Vagina (tissue), 2 donors: Measurements from ENCODE around the gene MAPK9. TPM values are rescaled to one million over a fixed set of nuclear protein-coding genes. Genes with fewer than 3 reads are reported as not detected.

Experiments used
- DNase-seq, 2 donors: peaks; one replicate each; pipeline ENCODE4 v3.0.0-alpha.2; 2017; ENCODE audit errors: extremely low spot score in 2 of 2
- H3K27ac ChIP-seq: fragments of 200-600 bp; sonication (generic); one replicate; pipeline ENCODE4 v1.5.1; 2019
- H3K27me3 ChIP-seq: fragments of 200-600 bp; sonication (generic); one replicate; pipeline ENCODE4 v1.5.1; 2019
- H3K36me3 ChIP-seq, 2 donors: fragments of 200-600 bp; sonication (generic); one replicate each; pipeline ENCODE4 v1.5.1; 2017 to 2019
- H3K4me1 ChIP-seq: fragments of 200-600 bp; sonication (generic); one replicate; pipeline ENCODE4 v1.5.1; 2019
- H3K4me3 ChIP-seq, 2 donors: fragments of 200-600 bp; sonication (generic); 1 replicate in 1 of 2; 2 replicates in 1 of 2; pipeline ENCODE4 v1.5.1; 2016 to 2019
- H3K9me3 ChIP-seq: fragments of 200-600 bp; sonication (generic); one replicate; pipeline ENCODE4 v1.5.1; 2019
- POLR2A ChIP-seq, 2 donors: fragments of 450-650 bp; IDR thresholded peaks; one replicate each; pipeline ENCODE4 v1.6.1; 2017; ENCODE audit warnings: antibody characterized with exemption in 2 of 2, mild to moderate bottlenecking in 2 of 2, moderate library complexity in 2 of 2
- POLR2AphosphoS5 ChIP-seq, 2 donors: sonication (generic); formaldehyde crosslinking; IDR thresholded peaks; one replicate each; pipeline ENCODE4 v1.9.0; 2017; ENCODE audit warnings: antibody characterized with exemption in 2 of 2, mild to moderate bottlenecking in 2 of 2, low read depth in 1 of 2; ENCODE audit not compliant: insufficient read depth in 1 of 2
- intact Hi-C: fragments of 100-400 bp; cut with DNase I; formaldehyde crosslinking; loops from one replicate; pipeline ENCODE4 v1.15.1; 2023
- total RNA-seq: library from RNA; depleted of rRNA; stranded (reverse); fragments of >200 nt; gene quantifications from one replicate; pipeline ENCODE4 v1.2.3, GENCODE V29; 2016
- TF ChIP-seq, protein P1 (sequence below), 3 experiments: fragments of 450-650 bp in 2 of 3; fragments of 200-600 bp in 1 of 3; sonication (generic) in 1 of 3; IDR thresholded peaks; one replicate each; pipeline ENCODE4 v1.5.1; 2017 to 2019; ENCODE audit warnings: antibody characterized with exemption in 3 of 3, mild to moderate bottlenecking in 2 of 3, moderate library complexity in 2 of 3

MAPK9 gene
- total RNA-seq, 1 donor from 2014 or later, result 19.6 TPM

DNA sequence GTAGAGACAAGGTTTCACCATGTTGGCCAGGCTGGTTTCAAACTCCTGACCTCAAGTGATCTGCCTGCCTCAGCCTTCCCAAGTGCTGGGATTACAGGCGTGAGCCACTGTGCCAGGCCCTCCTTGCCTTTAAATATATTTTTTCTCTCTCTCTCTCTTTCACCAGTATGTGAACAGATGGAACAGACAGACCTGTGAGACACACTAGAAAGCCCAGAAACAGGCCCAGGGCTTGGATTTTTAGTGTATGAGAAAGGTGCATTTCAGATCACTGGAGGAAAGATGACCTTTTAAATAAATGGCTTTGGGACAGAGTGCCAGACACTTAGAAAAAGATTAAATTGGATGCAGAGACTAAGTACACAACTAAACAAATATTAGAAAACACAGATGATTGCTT lies 86.0 kb downstream of the MAPK9 start:
- Histone ChIP-seq H3K9me3 (no peaks in the 10 kb centered on the region), H3K36me3 (no peaks in the 10 kb centered on the region), H3K4me1 (peaks cover 7% of the 10 kb centered on the region), H3K4me3 (no peak overlapping the region), H3K27ac (no peak overlapping the region), H3K27me3 (peaks cover 10% of the 10 kb centered on the region)
- TF ChIP-seq POLR2A (IDR thresholded peaks at IDR 0.05) (no peak), POLR2AphosphoS5 (IDR thresholded peaks at IDR 0.05; ENCODE audit: insufficient read depth in 1 of 2, low read depth in 1 of 2) (no peak)
- TF ChIP-seq, protein P1, sequence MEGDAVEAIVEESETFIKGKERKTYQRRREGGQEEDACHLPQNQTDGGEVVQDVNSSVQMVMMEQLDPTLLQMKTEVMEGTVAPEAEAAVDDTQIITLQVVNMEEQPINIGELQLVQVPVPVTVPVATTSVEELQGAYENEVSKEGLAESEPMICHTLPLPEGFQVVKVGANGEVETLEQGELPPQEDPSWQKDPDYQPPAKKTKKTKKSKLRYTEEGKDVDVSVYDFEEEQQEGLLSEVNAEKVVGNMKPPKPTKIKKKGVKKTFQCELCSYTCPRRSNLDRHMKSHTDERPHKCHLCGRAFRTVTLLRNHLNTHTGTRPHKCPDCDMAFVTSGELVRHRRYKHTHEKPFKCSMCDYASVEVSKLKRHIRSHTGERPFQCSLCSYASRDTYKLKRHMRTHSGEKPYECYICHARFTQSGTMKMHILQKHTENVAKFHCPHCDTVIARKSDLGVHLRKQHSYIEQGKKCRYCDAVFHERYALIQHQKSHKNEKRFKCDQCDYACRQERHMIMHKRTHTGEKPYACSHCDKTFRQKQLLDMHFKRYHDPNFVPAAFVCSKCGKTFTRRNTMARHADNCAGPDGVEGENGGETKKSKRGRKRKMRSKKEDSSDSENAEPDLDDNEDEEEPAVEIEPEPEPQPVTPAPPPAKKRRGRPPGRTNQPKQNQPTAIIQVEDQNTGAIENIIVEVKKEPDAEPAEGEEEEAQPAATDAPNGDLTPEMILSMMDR (IDR thresholded peaks at IDR 0.05), result no peak
- no peak for DNase-seq
- intact Hi-C loops, result no loop called here

DNA sequence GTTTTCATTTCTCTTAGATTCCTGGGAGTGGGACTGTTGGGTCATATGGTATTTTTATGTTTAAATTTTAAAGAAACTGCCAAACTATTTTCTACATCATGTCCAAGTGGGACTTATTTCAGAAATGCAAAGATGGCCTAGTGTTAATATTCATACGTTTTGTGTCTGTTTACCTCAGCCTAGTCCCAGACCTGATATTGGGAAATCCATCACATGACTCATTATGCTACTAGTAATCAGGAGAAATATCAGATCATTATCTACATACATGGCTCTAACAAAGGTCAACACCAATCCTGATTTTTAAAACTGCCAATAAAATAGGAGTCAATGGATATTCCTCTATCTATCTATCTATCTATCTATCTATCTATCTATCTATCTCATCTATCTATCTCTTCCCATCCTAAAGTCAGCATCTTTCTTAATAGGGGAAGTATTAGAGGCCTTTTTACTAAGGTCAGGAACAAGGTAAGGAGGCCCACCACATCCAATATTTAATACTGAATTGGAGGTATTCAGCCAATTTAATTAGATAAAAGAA lies 87.5 kb downstream of the MAPK9 start:
- H3K27me3 ChIP-seq, result peaks cover 10% of the 10 kb centered on the region
- no peaks in the 10 kb centered on the region for H3K9me3 ChIP-seq
- TF ChIP-seq POLR2AphosphoS5 (IDR thresholded peaks at IDR 0.05; ENCODE audit: insufficient read depth in 1 of 2, low read depth in 1 of 2), result no peak
- TF ChIP-seq, protein P1 (IDR thresholded peaks at IDR 0.05), result no peak
- no peak for TF ChIP-seq POLR2A (IDR thresholded peaks at IDR 0.05)
- intact Hi-C loops, result no loop called here
- H3K27ac ChIP-seq, result no peak overlapping the region
- no peaks in the 10 kb centered on the region for H3K36me3 ChIP-seq
- H3K4me1 ChIP-seq, result peaks cover 7% of the 10 kb centered on the region
- no peak for DNase-seq
- H3K4me3 ChIP-seq, result no peak overlapping the region

DNA sequence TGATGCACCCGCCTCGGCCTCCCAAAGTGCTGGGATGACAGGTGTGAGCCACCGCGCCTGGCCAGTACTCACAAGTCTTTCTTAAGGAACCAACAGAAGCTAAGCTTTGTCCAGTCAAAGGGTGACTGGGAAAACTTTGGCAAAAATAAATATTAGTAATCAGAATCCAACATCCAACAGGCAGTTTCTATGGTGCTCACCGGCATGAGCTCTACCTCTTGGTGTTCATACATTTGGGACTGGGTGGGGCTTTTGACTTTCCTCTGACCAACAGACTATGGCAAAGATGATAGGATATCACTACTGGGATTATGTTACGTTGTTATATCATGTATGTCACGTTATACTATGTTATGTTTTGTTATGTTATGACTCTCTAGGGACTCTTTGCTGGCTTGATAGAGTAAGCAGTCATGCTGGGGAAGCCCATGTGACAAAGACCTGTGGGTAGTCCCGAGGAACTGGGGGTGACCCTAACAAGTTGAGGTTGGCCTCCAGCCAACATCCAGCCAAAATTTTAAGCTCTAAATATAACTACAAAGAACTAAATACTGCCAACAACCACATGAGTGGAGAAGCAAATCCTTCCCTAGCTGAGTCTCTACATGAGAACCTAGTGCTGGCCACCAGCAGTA lies 88.8 kb downstream of the MAPK9 start:
- Histone ChIP-seq H3K36me3 (no peaks in the 10 kb centered on the region), H3K27ac (no peak overlapping the region), H3K27me3 (peaks cover 7% of the 10 kb centered on the region), H3K4me1 (peaks cover 1% of the 10 kb centered on the region), H3K4me3 (no peak overlapping the region), H3K9me3 (no peaks in the 10 kb centered on the region)
- intact Hi-C loops, result no loop called here
- TF ChIP-seq POLR2AphosphoS5 (IDR thresholded peaks at IDR 0.05; ENCODE audit: insufficient read depth in 1 of 2, low read depth in 1 of 2), result no peak
- no peak for TF ChIP-seq POLR2A (IDR thresholded peaks at IDR 0.05)
- TF ChIP-seq, protein P1 (IDR thresholded peaks at IDR 0.05), result no peak
- no peak for DNase-seq

DNA sequence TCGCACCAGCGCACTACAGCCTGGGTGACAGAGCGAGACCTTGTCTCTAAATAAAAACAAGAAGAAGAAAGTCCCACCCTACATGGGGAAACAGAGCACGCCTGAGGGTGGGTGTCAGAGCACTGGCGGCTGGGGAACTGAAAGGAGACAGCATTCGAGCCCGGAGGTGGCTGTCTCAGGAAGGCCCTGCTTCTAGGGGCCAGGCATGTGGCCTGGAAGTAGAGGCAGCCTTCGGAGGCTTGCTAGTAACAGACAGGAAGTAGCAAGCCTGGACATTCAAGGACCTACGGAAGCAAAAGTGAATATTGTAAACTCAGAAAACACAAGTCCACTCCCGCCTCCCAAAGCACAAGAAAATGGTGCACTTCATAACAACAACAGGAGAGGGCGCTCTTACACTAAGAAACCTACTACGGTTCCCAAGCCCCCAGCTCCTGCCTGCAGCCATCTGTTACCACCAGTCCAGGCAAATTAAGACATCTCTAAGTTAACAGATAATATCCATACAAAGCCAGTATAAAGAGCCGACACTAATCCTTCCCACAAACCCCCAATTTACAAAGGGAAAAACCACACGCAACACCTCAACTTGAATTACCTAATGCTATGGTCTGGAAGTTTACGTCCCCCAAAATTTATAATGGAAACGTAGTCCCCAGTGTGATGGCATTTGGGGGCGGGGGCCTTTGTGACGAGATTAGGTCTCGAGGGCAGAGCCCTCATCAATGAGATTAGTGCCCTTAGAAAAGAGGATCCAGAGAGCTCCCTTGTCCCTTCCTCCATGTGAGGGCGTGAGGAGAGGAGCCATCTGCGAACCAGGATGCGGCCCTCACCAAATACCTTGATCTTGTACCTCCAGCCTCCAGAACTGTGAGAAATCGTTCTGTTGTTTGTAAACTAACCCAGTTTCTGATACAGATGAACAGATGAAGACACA lies 90.6 kb downstream of the MAPK9 start:
- intact Hi-C loops, result no loop called here
- H3K27me3 ChIP-seq, result no peaks in the 10 kb centered on the region
- H3K9me3 ChIP-seq, result no peaks in the 10 kb centered on the region
- H3K4me3 ChIP-seq, result no peak overlapping the region
- no peak overlapping the region for H3K27ac ChIP-seq
- no peak for DNase-seq
- no peaks in the 10 kb centered on the region for H3K4me1 ChIP-seq
- no peaks in the 10 kb centered on the region for H3K36me3 ChIP-seq
- TF ChIP-seq, protein P1 (IDR thresholded peaks at IDR 0.05), result no peak
- TF ChIP-seq POLR2AphosphoS5 (IDR thresholded peaks at IDR 0.05; ENCODE audit: insufficient read depth in 1 of 2, low read depth in 1 of 2), result no peak
- TF ChIP-seq POLR2A (IDR thresholded peaks at IDR 0.05), result no peak
